GM19025 (cell line): Measurements from ENCODE around the gene TP63.
"Not testable (repeated sequence)": the region's sequence is repeated elsewhere in the genome, so short reads cannot be mapped to it uniquely, and the experiment has no call there.

Experiments
- ATAC-seq: cut with Tn5 transposase; IDR thresholded peaks from one replicate; pipeline ENCODE4 v1.9.1; 2021; ENCODE audit warnings: mild to moderate bottlenecking, low read depth, moderate library complexity; ENCODE audit not compliant: unreplicated experiment

The TP63 gene

DNA sequence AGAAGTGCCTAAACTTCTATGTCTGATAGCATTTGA, at the start of gene TP63:
Gene TP63, plus strand, starts transcription at position 17 of the 36 bp plus-strand sequence. CDS start 127 bp downstream, outside the sequence.
- no peak for ATAC-seq

DNA sequence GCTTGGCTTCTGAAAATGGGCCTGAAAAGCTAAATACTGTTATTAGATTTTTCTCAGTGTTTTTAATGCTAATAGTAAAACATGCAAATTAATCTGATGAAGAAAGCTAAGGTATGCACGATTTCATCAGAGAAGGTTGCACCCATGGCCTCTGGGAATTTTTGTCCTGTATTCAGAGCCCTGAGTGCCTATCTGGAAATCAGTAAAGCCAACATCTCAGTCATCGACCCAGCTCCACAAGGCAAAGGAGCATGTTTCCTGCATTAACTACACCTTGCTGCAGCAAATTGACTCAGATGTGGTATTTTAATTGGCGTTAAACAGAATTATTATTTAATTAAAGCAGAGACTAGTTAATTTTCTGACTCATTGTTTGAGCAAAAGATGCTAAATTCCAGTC, 49.0 kb upstream of the TP63 start:
- no peak for ATAC-seq

DNA sequence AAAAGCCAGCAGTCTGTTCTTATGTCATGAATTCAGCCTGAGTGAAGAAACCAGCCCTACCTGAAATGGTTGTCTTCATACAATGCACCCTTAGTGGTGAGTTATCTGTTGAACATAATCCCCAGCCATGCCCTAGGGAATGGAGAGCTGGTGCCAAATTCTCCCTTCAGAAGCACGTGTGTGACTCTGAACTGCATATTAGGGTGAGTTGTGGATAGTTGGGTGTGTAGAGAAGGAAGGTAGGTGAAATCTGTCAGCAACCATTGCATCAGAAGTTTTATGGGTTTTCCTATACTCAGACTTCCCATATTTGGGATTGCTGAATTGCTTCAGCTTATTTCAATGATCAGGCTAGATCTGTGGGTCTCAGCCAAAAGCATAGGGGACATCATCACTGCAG, 46.5 kb upstream of the TP63 start:
- ATAC-seq, result no peak

DNA sequence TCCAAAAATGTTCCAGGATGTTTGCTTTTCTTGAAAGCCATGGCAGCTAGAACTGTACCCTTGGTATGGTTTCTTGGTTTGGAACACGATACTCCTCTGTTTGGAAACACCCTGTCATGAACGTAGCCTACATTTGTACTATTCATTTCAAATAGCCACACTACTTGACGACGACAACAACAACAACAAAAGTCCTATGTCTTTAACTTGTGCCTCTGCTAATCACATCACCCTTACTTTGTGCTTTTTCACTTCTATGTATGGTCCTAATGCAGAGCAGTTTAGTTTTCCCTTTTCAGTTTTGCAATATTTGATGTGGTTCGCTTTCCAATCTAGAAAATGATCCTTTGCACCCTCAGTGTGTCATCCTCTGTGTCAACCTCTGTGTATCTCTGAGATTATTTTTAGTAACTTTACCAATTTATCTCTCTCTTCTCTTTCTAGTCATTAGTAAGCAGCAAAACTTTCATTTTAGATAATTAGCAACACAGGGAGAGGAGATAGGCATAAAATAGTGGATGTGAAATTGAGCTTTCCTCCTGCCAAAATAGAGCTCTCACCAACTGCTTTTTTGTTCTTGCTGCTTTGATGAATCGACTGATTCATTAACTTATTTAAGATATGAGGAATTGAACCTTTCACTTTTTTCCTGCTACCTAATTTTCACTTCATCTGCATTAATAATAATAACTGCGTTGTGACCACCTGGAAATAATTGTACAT, 44.1 kb upstream of the TP63 start:
- ATAC-seq, result peak; percentile 81

DNA sequence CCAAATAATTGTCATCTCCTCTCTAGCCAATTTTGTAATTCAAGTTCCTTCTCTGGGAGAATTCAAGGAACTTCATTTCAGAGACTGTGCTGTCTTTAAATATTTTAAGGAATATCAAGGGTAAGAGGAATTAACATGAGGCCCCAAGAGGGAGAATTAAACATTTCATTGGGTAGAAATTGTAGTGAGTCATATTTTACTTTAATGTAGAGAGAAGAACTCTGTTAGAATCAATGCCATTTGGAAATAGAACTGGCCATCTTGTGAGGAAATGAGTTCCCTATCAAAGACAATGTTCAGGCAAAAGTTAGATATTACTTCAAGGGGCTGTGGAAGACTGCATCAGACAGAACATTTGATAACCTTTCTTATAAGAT, 43.5 kb upstream of the TP63 start:
- no peak for ATAC-seq

DNA sequence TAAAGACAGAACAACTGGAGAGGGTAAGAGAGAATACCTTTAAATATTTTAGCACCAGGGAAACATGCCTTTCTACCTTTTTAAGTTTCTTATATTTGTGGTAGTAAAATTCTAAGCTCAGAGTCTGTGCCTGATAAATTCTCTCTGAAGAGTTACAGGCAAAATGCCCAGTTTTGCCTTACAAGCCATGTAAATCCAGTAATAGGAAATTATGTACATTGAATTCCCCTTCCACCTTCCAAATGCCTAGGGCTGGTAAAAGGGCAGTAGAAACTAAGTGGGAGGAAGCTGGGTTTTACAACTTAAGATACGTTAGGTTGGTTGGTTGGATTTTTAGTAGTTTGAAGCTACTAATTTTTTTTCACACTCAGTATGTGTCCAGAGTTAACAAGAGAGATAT, 43.1 kb upstream of the TP63 start:
- no peak for ATAC-seq

DNA sequence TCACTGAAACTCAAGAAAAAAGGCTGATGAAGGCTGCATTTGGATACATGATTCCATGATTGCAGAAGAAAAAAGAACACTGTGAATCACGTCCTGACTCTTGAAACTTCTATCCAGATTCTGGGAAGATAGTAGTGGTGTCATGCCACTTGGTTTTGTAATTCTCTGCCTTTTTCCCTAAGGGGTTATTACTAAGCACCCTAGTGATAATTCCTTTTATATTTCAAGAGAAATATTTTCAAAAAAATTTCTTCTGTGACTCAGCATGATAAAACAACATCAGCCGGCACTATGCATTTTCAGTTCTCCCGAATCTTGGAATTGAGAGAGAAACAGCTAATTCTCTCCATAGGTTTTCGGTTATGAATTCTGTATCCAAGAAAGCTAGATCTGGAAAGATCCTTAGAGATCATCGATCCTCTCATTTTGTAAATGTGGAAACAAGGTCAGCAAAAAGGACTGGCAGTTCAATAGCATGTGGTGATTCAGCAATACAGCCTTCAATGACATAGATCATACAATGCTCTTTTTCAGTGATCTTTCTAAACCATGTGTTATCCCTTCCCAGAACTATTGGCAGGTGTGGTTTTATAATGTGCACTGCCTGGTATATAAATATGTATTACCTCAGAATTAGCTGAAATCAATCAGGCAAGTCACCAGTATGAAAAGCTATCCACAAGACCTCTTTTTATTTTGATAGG, 42.6 kb upstream of the TP63 start:
- ATAC-seq, result no peak

DNA sequence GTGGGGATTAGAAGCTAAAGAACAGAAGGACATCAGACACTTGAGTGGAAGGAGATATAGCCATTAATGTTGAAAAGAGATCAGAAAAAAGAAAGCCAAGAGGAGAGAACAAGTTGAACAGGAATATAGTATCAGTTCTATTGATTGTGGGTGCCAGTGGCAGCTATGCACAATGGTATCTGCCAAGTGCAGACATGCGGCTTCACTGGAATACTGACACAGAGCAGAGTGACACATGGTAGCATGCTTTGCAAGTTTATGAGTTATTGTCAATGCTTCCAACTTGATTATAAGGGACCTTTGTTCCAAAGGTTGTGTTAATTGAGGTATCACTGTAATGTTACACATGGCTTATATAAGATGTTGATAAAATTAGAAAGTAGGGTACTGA, 42.0 kb upstream of the TP63 start:
- ATAC-seq, result no peak

DNA sequence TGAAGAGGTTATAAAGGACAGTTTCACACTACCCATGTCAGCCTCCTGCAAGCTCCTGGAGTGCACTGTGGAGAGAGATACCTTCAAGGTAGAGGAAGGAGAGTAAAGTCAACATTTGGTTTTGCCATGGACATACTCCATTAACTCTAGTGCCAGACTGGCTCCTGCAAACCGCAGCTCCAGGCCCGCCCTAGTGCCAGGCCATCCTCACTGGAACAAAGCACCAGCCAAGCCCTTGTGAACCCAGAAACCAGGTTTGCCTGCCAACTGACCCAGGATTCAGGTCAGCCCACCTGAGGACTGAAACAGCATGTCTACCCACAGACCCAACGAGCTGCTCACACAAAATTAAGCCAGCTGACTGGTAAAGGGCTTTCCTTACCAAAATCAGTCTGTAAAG, 41.0 kb upstream of the TP63 start:
- no peak for ATAC-seq

DNA sequence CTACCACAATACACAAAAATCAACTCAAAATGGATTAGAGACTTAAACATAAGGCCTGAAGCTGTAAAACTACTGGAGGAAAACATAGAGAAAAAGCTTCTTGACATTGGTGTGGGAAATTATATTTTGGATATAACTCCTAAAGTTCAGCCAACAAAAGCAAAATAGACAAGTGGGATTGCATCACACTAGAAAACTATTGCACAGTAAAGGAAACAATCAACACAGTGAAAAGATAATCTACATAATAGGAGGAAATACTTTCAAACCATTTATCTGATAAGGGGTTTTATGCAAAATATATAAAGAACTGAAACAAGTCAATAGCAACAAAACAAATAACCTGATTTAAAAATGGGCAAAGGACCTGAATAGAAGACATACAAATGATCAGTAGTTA, 37.6 kb upstream of the TP63 start:
- ATAC-seq, result no peak

DNA sequence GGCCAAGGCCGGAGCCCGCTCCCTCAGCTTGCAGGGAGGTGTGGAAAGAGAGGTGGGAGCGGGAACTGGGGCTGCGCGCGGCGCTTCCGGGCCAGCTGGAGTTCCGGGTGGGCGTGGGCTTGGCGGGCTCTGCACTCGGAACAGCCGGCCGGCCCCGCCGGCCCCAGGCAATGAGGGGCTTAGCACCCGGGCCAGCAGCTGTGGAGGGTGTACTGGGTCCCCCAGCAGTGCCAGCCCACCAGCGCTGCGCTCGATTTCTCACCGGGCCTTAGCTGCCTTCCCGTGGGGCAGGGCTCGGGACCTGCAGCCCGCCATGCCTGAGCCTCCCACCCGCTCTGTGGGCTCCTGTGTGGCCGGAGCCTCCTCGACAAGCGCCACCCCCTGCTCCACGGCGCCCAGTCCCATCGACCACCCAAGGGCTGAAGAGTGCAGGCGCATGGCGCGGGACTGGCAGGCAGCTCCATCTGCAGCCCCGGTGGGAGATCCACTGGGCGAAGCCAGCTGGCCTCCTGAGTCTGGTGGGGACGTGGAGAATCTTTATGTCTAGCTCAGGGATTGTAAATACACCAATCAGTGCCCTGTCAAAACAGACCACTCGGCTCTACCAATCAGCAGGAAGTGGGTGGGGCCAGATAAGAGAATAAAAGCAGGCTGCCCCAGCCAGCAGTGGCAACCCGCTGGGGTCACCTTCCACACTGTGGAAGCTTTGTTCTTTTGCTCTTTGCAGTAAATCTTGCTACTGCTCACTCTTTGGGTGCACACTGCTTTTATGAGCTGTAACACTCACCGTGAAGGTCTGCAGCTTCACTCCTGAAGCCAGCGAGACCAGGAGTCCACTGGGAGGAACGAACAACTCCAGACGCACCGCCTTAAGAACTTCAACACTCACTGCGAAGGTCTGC, 34.9 kb upstream of the TP63 start:
- ATAC-seq, result not testable (repeated sequence)

DNA sequence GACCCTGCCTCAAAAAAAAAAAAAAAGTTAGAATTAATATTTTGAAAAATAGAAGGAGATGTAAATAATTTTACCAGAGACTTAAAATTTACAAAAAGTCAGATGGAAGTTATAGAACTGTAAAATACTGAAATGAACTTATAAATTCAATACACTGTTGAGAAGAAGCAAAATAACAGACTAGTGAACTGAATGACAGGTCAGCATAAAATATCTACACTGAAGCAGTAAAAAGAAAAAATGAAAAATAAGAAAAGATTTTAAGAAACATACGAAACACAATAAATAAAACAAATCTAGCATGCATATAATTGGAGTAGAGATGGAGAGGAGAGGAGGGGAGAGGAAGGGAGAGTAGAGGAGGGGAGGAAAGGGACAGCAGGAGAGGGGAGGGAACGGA, 33.3 kb upstream of the TP63 start:
- ATAC-seq, result no peak

DNA sequence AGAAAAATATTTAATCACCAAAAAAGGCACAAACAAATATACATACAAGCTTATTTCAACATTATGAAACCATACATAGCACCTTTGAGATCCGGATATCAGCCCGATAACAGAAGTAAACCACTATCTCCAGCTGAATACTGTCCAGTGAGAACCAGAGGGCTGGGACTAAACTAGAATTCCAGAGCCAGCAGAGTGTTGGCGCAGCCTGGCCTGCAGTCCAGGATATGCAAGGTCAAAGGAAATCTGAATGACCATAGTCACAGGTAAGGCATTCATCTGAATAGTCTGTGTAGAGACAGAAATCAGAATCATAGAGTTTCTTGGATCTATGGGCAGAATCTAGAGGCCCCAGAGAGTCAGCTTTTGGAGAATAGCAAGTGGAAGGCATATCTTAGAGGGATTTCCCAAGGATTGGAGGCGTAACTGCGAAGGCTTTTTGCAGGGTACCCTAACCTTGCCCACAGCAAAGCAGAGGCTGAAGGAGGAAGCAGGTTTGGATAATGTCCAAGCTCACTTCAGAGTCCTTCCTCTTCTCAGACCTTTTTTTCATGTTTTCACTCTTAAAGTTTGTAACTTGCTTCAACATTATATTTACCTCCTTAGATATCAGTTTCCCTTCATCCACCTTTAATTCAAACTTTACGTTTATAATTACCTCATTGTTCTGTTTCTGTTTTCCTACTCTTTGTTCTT, 32.5 kb upstream of the TP63 start:
- no peak for ATAC-seq

DNA sequence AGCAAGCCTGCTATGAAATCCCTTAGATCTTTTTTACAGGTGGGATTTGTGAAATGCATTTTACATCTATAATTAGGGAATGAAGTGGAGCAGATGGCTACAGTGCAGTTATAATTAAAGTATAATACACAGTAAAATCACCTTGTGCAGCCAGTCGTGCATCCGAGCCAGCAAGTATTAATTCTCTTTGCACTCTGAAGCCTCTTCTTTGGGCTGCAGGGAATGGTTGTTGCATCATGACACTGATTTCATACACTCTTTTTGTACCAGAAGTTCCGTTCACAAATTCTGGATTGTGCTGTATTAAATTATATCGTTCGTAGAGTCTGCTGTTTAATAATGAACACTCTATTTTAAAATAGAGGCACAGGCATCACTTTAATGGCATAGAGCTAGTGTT, 28.7 kb upstream of the TP63 start:
- no peak for ATAC-seq

DNA sequence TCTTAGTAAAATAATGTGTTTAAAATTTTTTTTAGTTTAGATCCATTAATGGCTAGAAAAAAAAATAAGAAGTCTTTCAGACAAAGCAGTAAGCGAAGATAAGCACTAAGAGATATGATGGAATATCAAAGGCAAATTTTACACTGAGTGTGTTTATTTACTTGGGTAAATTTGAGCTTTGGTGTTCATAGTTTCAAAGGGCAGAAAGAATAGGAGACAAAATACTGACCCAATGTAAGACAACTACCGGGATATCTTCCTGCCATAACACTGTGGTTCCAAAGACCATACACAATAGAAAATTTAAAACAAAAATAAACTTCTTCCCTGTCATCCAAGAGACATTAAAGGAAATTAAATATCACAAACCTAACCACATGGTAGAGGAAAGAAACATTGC, 25.5 kb upstream of the TP63 start:
- no peak for ATAC-seq

DNA sequence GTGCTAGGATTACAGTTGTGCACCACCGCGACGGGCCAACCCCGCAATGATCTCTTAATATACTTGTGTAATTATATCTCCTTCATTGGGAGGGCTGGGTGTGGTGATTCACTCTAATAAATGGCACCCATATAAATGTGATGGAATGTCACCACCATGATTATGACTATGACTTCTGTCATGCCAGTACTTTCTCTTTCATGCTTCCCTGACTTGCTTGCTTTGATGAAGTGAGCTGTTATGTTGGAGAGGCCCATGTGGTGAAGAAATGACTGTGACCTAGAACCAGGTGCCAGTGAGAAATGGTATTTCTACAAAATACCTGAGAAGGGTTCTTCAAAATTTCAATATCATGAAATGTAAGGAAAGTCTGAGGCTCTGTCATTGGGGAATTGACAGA, 24.4 kb upstream of the TP63 start:
- no peak for ATAC-seq

DNA sequence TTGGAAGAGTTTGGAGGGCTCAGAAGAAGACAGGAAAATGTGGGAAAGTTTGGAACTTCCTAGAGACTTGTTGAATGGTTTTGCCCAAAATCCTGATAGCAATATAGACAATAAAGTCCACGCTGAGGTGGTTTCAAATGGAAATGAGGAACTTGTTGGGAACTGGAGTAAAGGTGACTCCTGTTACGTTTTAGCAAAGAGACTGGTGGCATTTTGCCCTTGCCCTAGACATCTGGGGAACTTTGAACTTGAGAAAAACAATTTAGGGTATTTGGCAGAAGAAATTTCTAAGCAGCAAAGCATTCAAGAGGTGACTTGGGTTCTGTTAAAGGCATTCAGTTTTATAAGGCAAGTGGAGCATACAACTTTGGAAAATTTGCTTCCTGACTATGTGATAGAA, 18.5 kb upstream of the TP63 start:
- not testable (repeated sequence) for ATAC-seq

DNA sequence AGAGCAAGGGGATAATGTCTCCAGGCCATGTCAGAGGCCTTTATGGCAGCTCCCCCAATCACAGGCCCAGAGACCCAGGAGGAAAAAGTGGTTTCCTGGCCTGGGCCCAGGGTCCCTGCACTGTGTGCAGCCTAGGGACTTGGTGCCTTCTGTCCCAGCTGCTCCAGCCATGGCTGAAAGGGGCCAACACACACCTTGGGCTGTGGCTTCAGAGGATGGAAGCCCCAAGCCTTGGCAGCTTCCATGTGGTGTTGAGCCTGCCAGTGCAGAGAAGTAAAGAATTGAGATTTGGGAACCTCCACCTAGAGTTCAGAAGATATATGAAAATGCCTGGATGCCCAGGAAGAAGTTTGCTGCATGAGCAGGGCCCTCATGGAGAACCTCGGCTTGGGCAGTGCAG, 18.1 kb upstream of the TP63 start:
- ATAC-seq, result no peak

DNA sequence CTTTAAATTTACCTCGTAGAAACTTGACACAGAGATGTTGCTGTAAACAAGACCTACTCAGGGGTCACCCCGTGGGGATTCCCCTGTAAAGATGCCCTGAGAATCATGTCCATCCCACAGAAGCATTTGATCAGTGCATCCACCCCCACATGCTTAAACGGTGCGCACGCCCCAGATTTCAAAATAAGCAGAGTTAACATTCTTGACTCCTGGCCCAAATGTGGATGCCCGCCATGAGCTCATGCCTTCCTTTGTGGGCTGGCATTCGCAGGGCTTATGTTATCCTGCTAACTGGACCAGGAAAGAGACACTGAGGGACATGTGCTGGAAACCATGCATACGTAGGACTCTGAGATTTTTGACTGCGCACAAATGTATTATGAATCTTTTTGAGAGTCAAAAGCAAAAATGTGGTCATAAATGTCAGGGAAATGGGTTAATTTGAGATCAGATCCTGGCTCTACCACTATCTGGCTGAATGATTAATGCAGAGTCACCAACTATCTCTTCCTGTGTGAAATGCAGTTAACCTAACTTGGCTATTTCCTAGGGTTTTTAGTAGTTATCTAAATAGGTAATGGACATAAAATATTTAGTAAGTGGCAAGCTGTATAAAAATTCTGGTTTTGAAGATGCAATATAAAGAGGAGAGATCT, 9.1 kb upstream of the TP63 start:
- no peak for ATAC-seq

DNA sequence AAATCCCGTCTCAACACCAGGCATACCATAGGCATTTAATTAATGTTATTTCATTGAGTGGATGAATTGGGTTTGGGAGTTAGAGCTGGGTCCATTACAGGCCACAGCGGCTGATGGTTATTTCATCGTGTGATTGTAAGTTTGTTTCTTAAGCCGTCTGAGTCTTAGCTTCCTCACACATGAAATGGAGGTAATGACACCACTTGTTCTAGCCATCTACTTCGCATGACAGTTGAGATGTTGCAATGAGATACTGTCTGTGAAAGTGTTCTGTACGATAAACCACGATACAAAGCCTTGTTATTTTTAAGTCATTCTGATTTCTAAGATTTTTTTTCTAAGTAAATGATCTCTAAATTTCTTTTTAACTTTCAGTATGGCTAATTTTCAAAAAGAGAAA, 8.6 kb upstream of the TP63 start:
- no peak for ATAC-seq

DNA sequence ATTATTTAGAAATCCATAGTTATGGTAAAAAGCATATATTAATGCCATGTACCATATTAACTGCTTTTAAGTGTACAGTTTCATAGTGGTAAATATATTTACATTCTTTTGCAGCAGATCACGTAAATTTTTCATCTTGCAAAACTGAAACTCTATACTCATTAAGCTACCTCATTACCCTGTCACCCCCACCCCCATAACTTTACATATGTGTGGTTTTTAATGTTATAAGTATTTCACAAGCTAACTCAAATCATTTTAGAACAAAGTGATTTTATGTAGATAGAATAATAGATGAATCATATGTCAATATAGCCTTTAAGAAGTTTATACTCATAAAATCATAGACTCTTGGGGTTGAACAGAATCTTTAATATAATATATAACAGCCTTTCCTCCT, 7.1 kb upstream of the TP63 start:
- no peak for ATAC-seq
